Trophoblast cell (in vitro differentiated cells and primary cell): ENCODE results near the gene GLB1L3.

ENCODE experiments used
- DNase-seq, 2 donors: peaks; one replicate each; pipeline ENCODE4 v3.0.0-alpha.2; 2016
- H2AFZ ChIP-seq: 2 replicates; pipeline ENCODE4 v1.6.1; 2013; ENCODE audit warnings: low read length, moderate library complexity, mild to moderate bottlenecking; ENCODE audit not compliant: insufficient read depth, poor library complexity
- H2AK5ac ChIP-seq: 2 replicates; pipeline ENCODE4 v1.6.1; 2013; ENCODE audit warnings: mild to moderate bottlenecking, low read length
- H2BK120ac ChIP-seq: 2 replicates; pipeline ENCODE4 v1.6.1; 2013; ENCODE audit warnings: low read length, mild to moderate bottlenecking, moderate library complexity; ENCODE audit not compliant: insufficient read depth, poor library complexity
- H2BK12ac ChIP-seq: 2 replicates; pipeline ENCODE4 v1.6.1; 2013; ENCODE audit warnings: mild to moderate bottlenecking, low read length, moderate library complexity
- H2BK5ac ChIP-seq: 2 replicates; pipeline ENCODE4 v1.6.1; 2013; ENCODE audit warnings: low read length, low read depth, moderate library complexity, mild to moderate bottlenecking; ENCODE audit not compliant: poor library complexity
- H3K14ac ChIP-seq: 2 replicates; pipeline ENCODE4 v1.6.1; 2013; ENCODE audit warnings: mild to moderate bottlenecking, low read length
- H3K18ac ChIP-seq: 2 replicates; pipeline ENCODE4 v1.6.1; 2013; ENCODE audit warnings: mild to moderate bottlenecking, low read length
- H3K23ac ChIP-seq: 2 replicates; pipeline ENCODE4 v1.6.1; 2013; ENCODE audit warnings: low read length
- H3K27ac ChIP-seq: 2 replicates; pipeline ENCODE4 v1.5.1; 2013; ENCODE audit warnings: low read depth, mild to moderate bottlenecking, inconsistent platforms, low read length, moderate library complexity
- H3K27me3 ChIP-seq: 2 replicates; pipeline ENCODE4 v1.6.1; 2013; ENCODE audit warnings: inconsistent platforms, mild to moderate bottlenecking, low read length, moderate library complexity; ENCODE audit not compliant: insufficient read depth
- H3K36me3 ChIP-seq, 2 experiments: 1 replicate in 1 of 2; 2 replicates in 1 of 2; pipeline ENCODE4 v1.6.1; 2013; ENCODE audit warnings: low read length in 2 of 2, mild to moderate bottlenecking in 2 of 2, moderate library complexity in 1 of 2; ENCODE audit not compliant: insufficient read depth in 2 of 2, control insufficient read depth in 1 of 2
- H3K4ac ChIP-seq: 2 replicates; pipeline ENCODE4 v1.6.1; 2013; ENCODE audit warnings: low read depth, mild to moderate bottlenecking, low read length, moderate library complexity
- H3K4me1 ChIP-seq, 2 experiments: 1 replicate in 1 of 2; 2 replicates in 1 of 2; pipeline ENCODE4 v1.6.1; 2013; ENCODE audit warnings: low read length in 2 of 2, mild to moderate bottlenecking in 2 of 2, moderate library complexity in 1 of 2; ENCODE audit not compliant: insufficient read depth in 2 of 2, control insufficient read depth in 1 of 2
- H3K4me2 ChIP-seq: 2 replicates; pipeline ENCODE4 v1.6.1; 2013; ENCODE audit warnings: inconsistent platforms, mild to moderate bottlenecking, low read length, moderate library complexity
- H3K4me3 ChIP-seq: 2 replicates; pipeline ENCODE4 v1.5.1; 2013; ENCODE audit warnings: mild to moderate bottlenecking, low read depth, low read length, inconsistent platforms
- H3K79me1 ChIP-seq: one replicate; pipeline ENCODE4 v1.6.1; 2013; ENCODE audit warnings: low read length
- H3K79me2 ChIP-seq: 2 replicates; pipeline ENCODE4 v1.6.1; 2013; ENCODE audit warnings: low read length, mild to moderate bottlenecking; ENCODE audit not compliant: control insufficient read depth, insufficient read depth, poor library complexity
- H3K9ac ChIP-seq: 2 replicates; pipeline ENCODE4 v1.6.1; 2013; ENCODE audit warnings: mild to moderate bottlenecking, low read length
- H3K9me3 ChIP-seq: 2 replicates; pipeline ENCODE4 v1.6.1; 2013; ENCODE audit warnings: low read depth, mild to moderate bottlenecking, control low read depth, inconsistent platforms, low read length; ENCODE audit not compliant: insufficient read depth
- H4K12ac ChIP-seq: 2 replicates; pipeline ENCODE4 v1.6.1; 2013; ENCODE audit warnings: low read depth, mild to moderate bottlenecking, low read length, moderate library complexity
- H4K8ac ChIP-seq: 2 replicates; pipeline ENCODE4 v1.6.1; 2013; ENCODE audit warnings: low read depth, mild to moderate bottlenecking, low read length, moderate library complexity
- H4K91ac ChIP-seq: one replicate; pipeline ENCODE4 v1.6.1; 2013; ENCODE audit warnings: low read depth, mild to moderate bottlenecking, low read length, moderate library complexity
- WGBS: extraction: QIAGEN DNeasy Blood & Tissue Kit; methylation state at CpG from one replicate; pipeline ENCODE4 v1.1.7; 2013; ENCODE audit warnings: missing lambda C conversion rate; ENCODE audit not compliant: insufficient read length, insufficient coverage; ENCODE audit errors: extremely low coverage; 5-methylcytosine and 5-hydroxymethylcytosine counted together

GLB1L3 gene

DNA sequence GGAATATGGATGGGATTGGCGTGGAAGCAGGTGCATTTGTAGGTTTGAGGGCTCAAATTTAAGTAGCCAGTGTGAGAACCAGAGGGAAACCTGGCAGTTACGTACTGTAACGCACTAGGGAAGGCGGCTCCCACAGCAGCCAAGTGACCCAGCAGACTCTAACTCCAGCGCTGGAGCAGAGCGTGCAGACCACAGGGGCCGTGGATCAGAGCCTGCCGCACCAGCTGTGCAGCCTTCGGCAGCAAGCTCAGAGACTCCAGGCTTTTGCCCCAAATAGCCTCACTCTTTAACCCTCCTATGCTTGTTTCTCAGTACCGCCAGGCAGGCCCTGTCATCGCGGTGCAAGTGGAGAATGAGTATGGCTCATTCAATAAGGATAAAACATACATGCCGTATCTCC is 12.3 kb downstream of the GLB1L3 start:
- H4K91ac ChIP-seq = no peak overlapping the region
- H4K8ac ChIP-seq = no peak overlapping the region
- H2AFZ ChIP-seq = no peak overlapping the region
- no peak overlapping the region for H2BK12ac ChIP-seq
- peaks cover 3% of the 10 kb centered on the region for H3K9me3 ChIP-seq
- H3K18ac ChIP-seq = no peak overlapping the region
- H3K14ac ChIP-seq = no peak overlapping the region
- no peak overlapping the region for H4K12ac ChIP-seq
- no peaks in the 10 kb centered on the region for H3K79me1 ChIP-seq
- no peak overlapping the region for H2BK5ac ChIP-seq
- H3K23ac ChIP-seq = no peak overlapping the region
- H3K36me3 ChIP-seq = no peaks in the 10 kb centered on the region
- H3K27me3 ChIP-seq = no peaks in the 10 kb centered on the region
- peaks cover 4 to 7% of the 10 kb centered on the region in 2 experiments for H3K4me1 ChIP-seq
- no peak for DNase-seq
- WGBS = no CpG with 5 or more reads among the region's 13 CpGs
- H2BK120ac ChIP-seq = no peak overlapping the region
- H3K4me2 ChIP-seq = no peak overlapping the region
- no peaks in the 10 kb centered on the region for H3K79me2 ChIP-seq
- no peak overlapping the region for H3K9ac ChIP-seq
- H2AK5ac ChIP-seq = no peak overlapping the region
- no peak overlapping the region for H3K27ac ChIP-seq
- H3K4ac ChIP-seq = no peak overlapping the region
- no peak overlapping the region for H3K4me3 ChIP-seq

DNA sequence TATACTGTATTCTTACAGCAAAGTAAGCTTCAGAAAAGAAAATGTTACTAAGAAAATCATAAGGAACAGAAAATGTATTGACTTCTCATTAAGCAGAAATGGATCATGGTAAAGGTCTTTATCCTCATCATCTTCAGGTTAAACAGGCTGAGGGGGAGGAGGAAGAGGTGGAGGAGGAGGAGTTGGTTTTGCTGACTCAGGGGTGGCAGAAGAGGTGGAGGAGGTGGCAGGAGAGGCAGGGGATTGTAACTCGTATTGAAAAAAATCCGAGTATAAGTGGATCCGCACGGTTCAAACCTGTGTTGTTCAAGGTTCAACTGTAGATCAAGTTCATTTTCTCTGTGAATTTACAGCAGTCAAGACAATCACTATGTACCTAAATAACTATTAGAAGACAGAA is 13.0 kb downstream of the GLB1L3 start:
- Histone ChIP-seq H3K36me3 (no peaks in the 10 kb centered on the region), H3K27me3 (no peaks in the 10 kb centered on the region), H2BK5ac (no peak overlapping the region), H3K4ac (no peak overlapping the region), H3K14ac (no peak overlapping the region), H3K18ac (no peak overlapping the region), H3K79me1 (no peaks in the 10 kb centered on the region), H2AK5ac (no peak overlapping the region), H3K9me3 (peaks cover 3% of the 10 kb centered on the region), H4K8ac (no peak overlapping the region), H2BK12ac (no peak overlapping the region), H3K4me3 (no peak overlapping the region), H3K23ac (no peak overlapping the region), H3K9ac (no peak overlapping the region), H4K91ac (no peak overlapping the region), H3K79me2 (no peaks in the 10 kb centered on the region), H2AFZ (no peak overlapping the region), H3K4me1 (peaks cover 4 to 7% of the 10 kb centered on the region in 2 experiments), H3K4me2 (no peak overlapping the region), H2BK120ac (no peak overlapping the region), H4K12ac (no peak overlapping the region), H3K27ac (no peak overlapping the region)
- no peak for DNase-seq
- no CpG with 5 or more reads among the region's 4 CpGs for WGBS

DNA sequence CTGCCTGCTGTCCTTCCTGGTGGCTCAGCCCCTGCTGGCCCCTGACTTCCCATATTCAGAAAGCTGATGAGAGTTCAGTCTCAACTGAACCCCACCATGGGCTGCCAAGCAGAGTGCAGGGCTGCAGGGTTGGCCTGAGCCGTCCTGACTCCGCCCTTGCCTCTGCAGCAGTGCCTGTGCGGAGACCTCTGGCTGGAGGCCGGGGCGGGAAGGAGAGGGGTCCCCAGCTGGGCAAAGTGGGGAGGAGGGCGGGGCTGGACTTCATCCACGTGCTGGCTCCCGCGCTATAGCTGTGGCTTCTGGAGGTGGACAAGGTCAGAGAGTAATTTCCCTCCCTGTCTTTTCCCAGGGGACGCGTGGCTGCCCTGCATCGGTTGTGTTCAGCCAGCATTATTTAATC is 13.6 kb downstream of the GLB1L3 start:
- H4K91ac ChIP-seq = no peak overlapping the region
- H3K27me3 ChIP-seq = no peaks in the 10 kb centered on the region
- H3K79me1 ChIP-seq = no peaks in the 10 kb centered on the region
- H3K79me2 ChIP-seq = no peaks in the 10 kb centered on the region
- H2AK5ac ChIP-seq = no peak overlapping the region
- no peak overlapping the region for H3K23ac ChIP-seq
- H3K9ac ChIP-seq = no peak overlapping the region
- no peak overlapping the region for H3K14ac ChIP-seq
- H3K4me2 ChIP-seq = no peak overlapping the region
- no peak overlapping the region for H3K4ac ChIP-seq
- no peak overlapping the region for H3K27ac ChIP-seq
- H2AFZ ChIP-seq = no peak overlapping the region
- H4K12ac ChIP-seq = no peak overlapping the region
- no CpG with 5 or more reads among the region's 12 CpGs for WGBS
- peaks cover 4 to 7% of the 10 kb centered on the region in 2 experiments for H3K4me1 ChIP-seq
- DNase-seq = no peak
- no peak overlapping the region for H2BK5ac ChIP-seq
- no peak overlapping the region for H4K8ac ChIP-seq
- no peak overlapping the region for H2BK120ac ChIP-seq
- H3K18ac ChIP-seq = no peak overlapping the region
- no peak overlapping the region for H3K4me3 ChIP-seq
- H2BK12ac ChIP-seq = no peak overlapping the region
- no peaks in the 10 kb centered on the region for H3K36me3 ChIP-seq
- peaks cover 3% of the 10 kb centered on the region for H3K9me3 ChIP-seq

DNA sequence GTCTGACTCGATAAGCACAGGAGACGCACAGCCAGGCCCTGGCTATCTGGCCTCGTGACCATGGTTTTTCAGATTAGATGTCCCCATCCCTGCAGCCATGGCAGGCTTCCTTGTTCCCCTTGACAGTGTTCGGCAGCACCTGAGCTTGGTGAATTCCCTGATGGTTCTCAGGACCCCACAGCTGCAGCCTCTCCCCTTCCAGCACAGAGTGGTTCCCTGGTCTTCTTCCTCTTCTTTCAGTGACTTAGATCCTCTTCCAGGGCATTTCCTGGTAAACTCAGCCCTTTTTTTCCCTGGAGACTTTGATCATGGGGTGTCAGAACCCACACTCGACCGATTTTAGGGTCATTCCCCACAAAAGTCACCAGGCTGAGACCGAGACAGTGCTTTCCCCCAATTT is 14.5 kb downstream of the GLB1L3 start:
- Histone ChIP-seq H2BK12ac (no peak overlapping the region), H3K9me3 (peaks cover 3% of the 10 kb centered on the region), H3K14ac (no peak overlapping the region), H2AFZ (no peak overlapping the region), H3K79me2 (no peaks in the 10 kb centered on the region), H3K4ac (no peak overlapping the region), H3K36me3 (no peaks in the 10 kb centered on the region), H3K27ac (no peak overlapping the region), H4K91ac (no peak overlapping the region), H3K9ac (no peak overlapping the region), H3K23ac (no peak overlapping the region), H3K4me1 (peaks cover 4 to 7% of the 10 kb centered on the region in 2 experiments), H4K12ac (no peak overlapping the region), H2BK5ac (no peak overlapping the region), H4K8ac (no peak overlapping the region), H3K18ac (no peak overlapping the region), H3K4me3 (no peak overlapping the region), H3K4me2 (no peak overlapping the region), H2BK120ac (no peak overlapping the region), H3K79me1 (no peaks in the 10 kb centered on the region), H2AK5ac (no peak overlapping the region), H3K27me3 (no peaks in the 10 kb centered on the region)
- DNase-seq = no peak
- WGBS = no CpG with 5 or more reads among the region's 7 CpGs
